ENCODE data around the gene FLOT1.
A peak's percentile ranks its signal among the peaks of the same experiment; 100 is the strongest.

Gene FLOT1

GRCh38 chr6:30700340-30700739 is 42.1 kb downstream of the FLOT1 start:
- no peak for DNase-seq (ENCODE audit: low spot score)

- DNase-seq (ENCODE audit: low spot score): no peak
Measured at GRCh38 chr6:30696432-30696831, 46.1 kb downstream of the FLOT1 start.

GRCh38 chr6:30691208-30691847 is 51.2 kb downstream of the FLOT1 start:
- no peak for DNase-seq (ENCODE audit: low spot score)

GRCh38 chr6:30690403-30691207 is 51.9 kb downstream of the FLOT1 start, which contains the start of gene NRM:
TSS of gene NRM (minus strand) at chr6:30690984. CDS start at chr6:30690974, 10 bp downstream.
- peak; percentile 95 for DNase-seq (ENCODE audit: low spot score)

GRCh38 chr6:30689985-30690384 is 52.5 kb downstream of the FLOT1 start:
- no peak for DNase-seq (ENCODE audit: low spot score)

- DNase-seq (ENCODE audit: low spot score): no peak
Measured at GRCh38 chr6:30689022-30689865, 53.2 kb downstream of the FLOT1 start.

GRCh38 chr6:30688569-30688968 is 53.9 kb downstream of the FLOT1 start:
- no peak for DNase-seq (ENCODE audit: low spot score)

GRCh38 chr6:30687659-30688431 is 54.6 kb downstream of the FLOT1 start:
- no peak for DNase-seq (ENCODE audit: low spot score)

- DNase-seq (ENCODE audit: low spot score): peak; percentile 99
Measured at GRCh38 chr6:30686908-30687658, 55.4 kb downstream of the FLOT1 start.

- DNase-seq (ENCODE audit: low spot score): peak; percentile 91
Measured at GRCh38 chr6:30686009-30686907, 56.2 kb downstream of the FLOT1 start, which contains the start of gene PPP1R18. TSS of gene PPP1R18 (minus strand) at chr6:30686645. CDS start at chr6:30686018, 627 bp downstream.

GRCh38 chr6:30685157-30686008 is 57.1 kb downstream of the FLOT1 start:
- DNase-seq (ENCODE audit: low spot score): no peak

GRCh38 chr6:30684386-30685156 is 57.9 kb downstream of the FLOT1 start:
- no peak for DNase-seq (ENCODE audit: low spot score)

GRCh38 chr6:30683980-30684338 is 58.5 kb downstream of the FLOT1 start:
- no peak for DNase-seq (ENCODE audit: low spot score)

- DNase-seq (ENCODE audit: low spot score): no peak
Measured at GRCh38 chr6:30683183-30683979, 59.1 kb downstream of the FLOT1 start.

- no peak for DNase-seq (ENCODE audit: low spot score)
Measured at GRCh38 chr6:30682143-30683117, 60.1 kb downstream of the FLOT1 start.

GRCh38 chr6:30681766-30682142 is 60.7 kb downstream of the FLOT1 start:
- DNase-seq (ENCODE audit: low spot score): no peak
